Panc1 (cell line): ENCODE measurements around the gene ARSI. TPM values are rescaled to one million over a fixed set of nuclear protein-coding genes. Genes with fewer than 3 reads are reported as not detected.

Experiments used
- ATAC-seq: fragments of 200-7000 bp; cut with Tn5 transposase; 2 replicates; pipeline ENCODE4 v1.9.1; 2020; ENCODE audit warnings: mild to moderate bottlenecking, moderate library complexity
- BruUV-seq: library from RNA; stranded (reverse); fragments of 400-500 nt; replicated peaks from 2 replicates; lab custom pipeline; 2021; lab: Mats Ljungman, UMichigan
- CTCF ChIA-PET: fragments of 300-600 bp; sonication (Branson Sonifier 250); formaldehyde crosslinking; loops from one replicate; lab custom pipeline; 2022; ENCODE audit warnings: antibody characterized with exemption; lab: Charles Lee
- POLR2A ChIA-PET: fragments of 300-600 bp; sonication (Branson Sonifier 250); formaldehyde crosslinking; loops from one replicate; lab custom pipeline; 2022; ENCODE audit warnings: antibody characterized with exemption; lab: Charles Lee
- DNase-seq: peaks from one replicate; pipeline ENCODE4 v3.0.0-alpha.2; 2010; ENCODE audit warnings: low read depth, low spot score
- H3K27ac ChIP-seq: 2 replicates; pipeline ENCODE4 v1.5.1; 2011; ENCODE audit warnings: mild to moderate bottlenecking, low read length, inconsistent platforms
- H3K27me3 ChIP-seq: fragments of 200-500 bp; sonication (Bioruptor generic); 2 replicates; pipeline ENCODE4 v1.6.0; 2014; ENCODE audit warnings: low read length, inconsistent platforms; ENCODE audit not compliant: control insufficient read depth, insufficient read depth
- H3K36me3 ChIP-seq: fragments of 200-500 bp; sonication (Bioruptor generic); 2 replicates; pipeline ENCODE4 v1.5.1; 2014; ENCODE audit warnings: inconsistent platforms, mild to moderate bottlenecking, low read length, moderate library complexity; ENCODE audit not compliant: control insufficient read depth, insufficient read depth
- H3K4me1 ChIP-seq: 2 replicates; pipeline ENCODE4 v1.5.1; 2011; ENCODE audit warnings: inconsistent platforms, mild to moderate bottlenecking, low read length, moderate library complexity; ENCODE audit not compliant: control insufficient read depth, insufficient read depth
- H3K4me3 ChIP-seq, 2 experiments: 2 replicates each; pipeline ENCODE4 v1.5.1; 2011 to 2012; ENCODE audit warnings: low read depth in 2 of 2, low read length in 2 of 2, mild to moderate bottlenecking in 2 of 2, inconsistent platforms in 1 of 2, moderate library complexity in 1 of 2
- H3K9me3 ChIP-seq: fragments of 200-500 bp; sonication (Bioruptor generic); 2 replicates; pipeline ENCODE4 v1.5.1; 2014; ENCODE audit warnings: low read depth, mild to moderate bottlenecking, inconsistent platforms, low read length, moderate library complexity; ENCODE audit not compliant: control insufficient read depth, insufficient read depth
- CTCF ChIP-seq: fragments of 450-650 bp; IDR thresholded peaks from 2 replicates; pipeline ENCODE4 v1.5.1; 2017; ENCODE audit warnings: mild to moderate bottlenecking
- POLR2AphosphoS5 ChIP-seq: IDR thresholded peaks from 2 replicates; pipeline ENCODE4 v1.6.1; 2012; ENCODE audit warnings: mild to moderate bottlenecking, low read depth, low read length, moderate library complexity
- REST ChIP-seq, 2 experiments: IDR thresholded peaks; 2 replicates each; pipeline ENCODE4 v1.6.1; 2011 to 2012; ENCODE audit warnings: low read depth in 2 of 2, control low read depth in 1 of 2, low read length in 1 of 2, mild to moderate bottlenecking in 1 of 2, moderate library complexity in 1 of 2; ENCODE audit not compliant: insufficient read depth in 1 of 2
- SIN3A ChIP-seq: IDR thresholded peaks from 2 replicates; pipeline ENCODE4 v1.6.1; 2012; ENCODE audit warnings: low read depth, mild to moderate bottlenecking, low read length, moderate library complexity, borderline replicate concordance; ENCODE audit not compliant: insufficient read depth
- TCF7L2 ChIP-seq: IDR thresholded peaks from 2 replicates; pipeline ENCODE4 v1.6.1; 2011; ENCODE audit warnings: mild to moderate bottlenecking, low read depth, low read length, inconsistent platforms
- in situ Hi-C: cut with HindIII; loops from 2 replicates; pipeline ENCODE4 v1.10.0; 2016; ENCODE audit warnings: low sequenced_read_pairs, low pct_unique_long_range_greater_than_20kb
- intact Hi-C: fragments of 100-400 bp; cut with micrococcal nuclease; formaldehyde crosslinking; loops from one replicate; pipeline ENCODE4 v1.10.0; 2022; ENCODE audit not compliant: unreplicated experiment
- total RNA-seq: library from RNA; stranded (reverse); gene quantifications from one replicate; pipeline ENCODE4 v1.2.1, GENCODE V29; 2021; ENCODE audit not compliant: unreplicated experiment

Gene ARSI
- total RNA-seq, 1 experiment from 2014 or later, result 18.6 TPM

- in situ Hi-C loops (no loop called here), intact Hi-C loops (loop anchor here (1.0 to 2.0 kb wide), 2 partner anchors 77 to 189 kb away; no protein-coding TSS in a partner anchor)
- ChIA-PET POLR2A (no interaction called here), CTCF (interaction anchor here (0.6 kb wide), 1 partner anchor 82 kb away, joined by 4 read pairs; no protein-coding TSS in a partner anchor)
- no TSS peak for BruUV-seq
- H3K4me3 ChIP-seq, result no peak overlapping the region
- DNase-seq (no peak), ATAC-seq (no peak)
- H3K27me3 ChIP-seq, result no peaks in the 10 kb centered on the region
- no peak for TF ChIP-seq POLR2AphosphoS5
- TF ChIP-seq TCF7L2, result peak; percentile 47; the same call in 1 of the 2 replicates
- H3K27ac ChIP-seq, result peak overlapping the region; percentile 50; the same call in 1 of the 2 replicates
- no peaks in the 10 kb centered on the region for H3K9me3 ChIP-seq
- peaks cover 17% of the 10 kb centered on the region for H3K4me1 ChIP-seq
- no peaks in the 10 kb centered on the region for H3K36me3 ChIP-seq
These were observed 47.1 kb upstream of the ARSI start for GRCh38 chr5:150349681-150350275.

- DNase-seq, result no peak
- Histone ChIP-seq H3K4me3 (no peak overlapping the region), H3K4me1 (peaks cover 17% of the 10 kb centered on the region), H3K27me3 (no peaks in the 10 kb centered on the region), H3K36me3 (no peaks in the 10 kb centered on the region), H3K27ac (no peak overlapping the region), H3K9me3 (no peaks in the 10 kb centered on the region)
- CTCF ChIA-PET, result no interaction called here
- intact Hi-C loops (no loop called here), in situ Hi-C loops (no loop called here)
- no peak for ATAC-seq
- BruUV-seq, result no TSS peak
- no peak for TF ChIP-seq SIN3A
- no peak for TF ChIP-seq CTCF
- no peak for TF ChIP-seq REST (IDR thresholded peaks at IDR 0.05; ENCODE audit: insufficient read depth in 1 of 2, low read depth in 2 of 2, low read length in 1 of 2)
- no peak for TF ChIP-seq POLR2AphosphoS5
- POLR2A ChIA-PET, result no interaction called here
These were observed 44.7 kb upstream of the ARSI start for GRCh38 chr5:150347451-150347850.

- POLR2A ChIA-PET, result no interaction called here
- DNase-seq (no peak), ATAC-seq (no peak)
- intact Hi-C loops, result no loop called here
- Histone ChIP-seq H3K36me3 (no peaks in the 10 kb centered on the region), H3K9me3 (no peaks in the 10 kb centered on the region), H3K4me3 (no peak overlapping the region), H3K27me3 (no peaks in the 10 kb centered on the region), H3K27ac (no peak overlapping the region), H3K4me1 (peaks cover 17% of the 10 kb centered on the region)
- no peak for TF ChIP-seq SIN3A
- no peak for TF ChIP-seq TCF7L2
- TF ChIP-seq POLR2AphosphoS5, result no peak
- TF ChIP-seq CTCF, result no peak
- no peak for TF ChIP-seq REST (IDR thresholded peaks at IDR 0.05; ENCODE audit: insufficient read depth in 1 of 2, low read depth in 2 of 2, low read length in 1 of 2)
- CTCF ChIA-PET, result no interaction called here
- BruUV-seq, result no TSS peak
- in situ Hi-C loops, result no loop called here
These were observed 44.3 kb upstream of the ARSI start for GRCh38 chr5:150347003-150347402.
